ENCODE results near the gene TPP1.
A peak's percentile ranks its signal among the peaks of the same experiment; 100 is the strongest.

TPP1 gene

GRCh38 chr11:6627762-6628241 is 8.6 kb upstream of the TPP1 start:
- no peak for DNase-seq (ENCODE audit: low read depth, low spot score)

GRCh38 chr11:6626971-6627761 is 7.9 kb upstream of the TPP1 start:
- no peak for DNase-seq (ENCODE audit: low read depth, low spot score)

GRCh38 chr11:6625832-6626420 is 6.7 kb upstream of the TPP1 start:
- no peak for DNase-seq (ENCODE audit: low read depth, low spot score)

- DNase-seq (ENCODE audit: low read depth, low spot score) = no peak
Observed at GRCh38 chr11:6625156-6625831, 6.1 kb upstream of the TPP1 start.

- no peak for DNase-seq (ENCODE audit: low read depth, low spot score)
Observed at GRCh38 chr11:6623391-6624363, 4.5 kb upstream of the TPP1 start.

- DNase-seq (ENCODE audit: low read depth, low spot score) = no peak
Observed at GRCh38 chr11:6622261-6623171, 3.3 kb upstream of the TPP1 start.

GRCh38 chr11:6621711-6622211 is 2.5 kb upstream of the TPP1 start:
- no peak for DNase-seq (ENCODE audit: low read depth, low spot score)

GRCh38 chr11:6620636-6621035 is 1.4 kb upstream of the TPP1 start:
- DNase-seq (ENCODE audit: low read depth, low spot score) = no peak

- DNase-seq (ENCODE audit: low read depth, low spot score) = no peak
Observed at GRCh38 chr11:6618117-6619003, 862 bp downstream of the TPP1 start.

- no peak for DNase-seq (ENCODE audit: low read depth, low spot score)
Observed at GRCh38 chr11:6617315-6617781, 1.9 kb downstream of the TPP1 start.

- DNase-seq (ENCODE audit: low read depth, low spot score) = no peak
Observed at GRCh38 chr11:6616596-6617250, 2.5 kb downstream of the TPP1 start.

- DNase-seq (ENCODE audit: low read depth, low spot score) = no peak
Observed at GRCh38 chr11:6615882-6616585, 3.2 kb downstream of the TPP1 start.

- no peak for DNase-seq (ENCODE audit: low read depth, low spot score)
Observed at GRCh38 chr11:6615046-6615445, 4.2 kb downstream of the TPP1 start.

- DNase-seq (ENCODE audit: low read depth, low spot score) = no peak
Observed at GRCh38 chr11:6614446-6614845, 4.8 kb downstream of the TPP1 start.

- DNase-seq (ENCODE audit: low read depth, low spot score) = no peak
Observed at GRCh38 chr11:6613496-6613895, 5.7 kb downstream of the TPP1 start.

GRCh38 chr11:6612213-6613041 is 6.8 kb downstream of the TPP1 start, which contains the start of gene TAF10:
TAF10 (minus strand) TSS chr11:6612216; CDS start chr11:6612189, 27 bp downstream.
- peak; percentile 83 for DNase-seq (ENCODE audit: low read depth, low spot score)

GRCh38 chr11:6611963-6612212 is 7.3 kb downstream of the TPP1 start:
- no peak for DNase-seq (ENCODE audit: low read depth, low spot score)

All from smooth muscle cell of the brain vasculature (primary cell).